Loucy (cell line): ENCODE data around the gene TMEM179.

Source experiments
- H2AFZ ChIP-seq: fragments of 200-600 bp; sonication (generic); 2 replicates; pipeline ENCODE4 v1.6.0; 2016; ENCODE audit warnings: antibody characterized with exemption, mild to moderate bottlenecking, low read length, moderate library complexity
- H3F3A ChIP-seq: fragments of 200-600 bp; 2 replicates; pipeline ENCODE4 v1.6.0; 2016; ENCODE audit warnings: antibody characterized with exemption, low read depth, mild to moderate bottlenecking
- H3K27me3 ChIP-seq: fragments of 200-600 bp; sonication (generic); 2 replicates; pipeline ENCODE4 v1.6.1; 2014; ENCODE audit warnings: low read length, mild to moderate bottlenecking; ENCODE audit not compliant: insufficient read depth, poor library complexity, severe bottlenecking
- H3K36me3 ChIP-seq: fragments of 200-600 bp; sonication (generic); 2 replicates; pipeline ENCODE4 v1.6.1; 2016; ENCODE audit warnings: low read length; ENCODE audit not compliant: insufficient read depth
- H3K4me1 ChIP-seq: fragments of 200-600 bp; sonication (generic); 2 replicates; pipeline ENCODE4 v1.5.1; 2014; ENCODE audit warnings: low read length, mild to moderate bottlenecking; ENCODE audit not compliant: insufficient read depth, poor library complexity, severe bottlenecking
- H3K4me2 ChIP-seq: fragments of 200-600 bp; sonication (generic); 2 replicates; pipeline ENCODE4 v1.6.0; 2014; ENCODE audit warnings: antibody characterized with exemption, low read length, low read depth, mild to moderate bottlenecking; ENCODE audit not compliant: poor library complexity, severe bottlenecking
- H3K4me3 ChIP-seq: fragments of 200-600 bp; sonication (generic); 2 replicates; pipeline ENCODE4 v1.5.1; 2014; ENCODE audit warnings: low read length, mild to moderate bottlenecking, mixed read lengths; ENCODE audit not compliant: poor library complexity, severe bottlenecking
- H3K79me2 ChIP-seq: fragments of 200-600 bp; sonication (generic); 2 replicates; pipeline ENCODE4 v1.6.1; 2014; ENCODE audit warnings: low read length; ENCODE audit not compliant: insufficient read depth
- H3K9ac ChIP-seq: fragments of 200-600 bp; sonication (generic); 2 replicates; pipeline ENCODE4 v1.6.0; 2014; ENCODE audit warnings: mild to moderate bottlenecking, low read depth, low read length, moderate library complexity; ENCODE audit not compliant: poor library complexity, severe bottlenecking
- H3K9me2 ChIP-seq: fragments of 200-600 bp; sonication (generic); replicated peaks from 2 replicates; pipeline ENCODE4 v1.6.1; 2016; ENCODE audit warnings: low read depth, low read length, mixed read lengths
- H3K9me3 ChIP-seq: fragments of 200-600 bp; sonication (generic); 2 replicates; pipeline ENCODE4 v1.6.1; 2014; ENCODE audit warnings: mild to moderate bottlenecking, antibody characterized with exemption, low read length, low read depth; ENCODE audit not compliant: insufficient read depth
- H4K20me1 ChIP-seq: fragments of 200-600 bp; sonication (generic); 2 replicates; pipeline ENCODE4 v1.6.0; 2014; ENCODE audit warnings: antibody characterized with exemption, low read length, mild to moderate bottlenecking; ENCODE audit not compliant: insufficient read depth, poor library complexity, severe bottlenecking
- CTCF ChIP-seq: fragments of 200-600 bp; sonication (generic); conservative IDR thresholded peaks from 2 replicates; pipeline ENCODE4 v1.5.1; 2014; ENCODE audit warnings: mild to moderate bottlenecking, antibody characterized with exemption, low read length
- EZH2phosphoT487 ChIP-seq: fragments of 200-600 bp; IDR thresholded peaks from 2 replicates; pipeline ENCODE4 v1.6.1; 2018; ENCODE audit warnings: antibody characterized with exemption, mild to moderate bottlenecking, moderate library complexity, borderline replicate concordance

The TMEM179 gene

GRCh38 chr14:104568620-104569019 lies 36.0 kb downstream of the TMEM179 start:
- Histone ChIP-seq H3K4me3 (no peak overlapping the region), H3K27me3 (no peaks in the 10 kb centered on the region), H3F3A (no peaks in the 10 kb centered on the region), H3K36me3 (no peaks in the 10 kb centered on the region), H2AFZ (no peak overlapping the region), H3K79me2 (no peaks in the 10 kb centered on the region), H3K9me2 (no peaks in the 10 kb centered on the region), H3K9ac (no peak overlapping the region), H3K4me2 (no peak overlapping the region), H4K20me1 (no peaks in the 10 kb centered on the region), H3K4me1 (peaks cover 4% of the 10 kb centered on the region), H3K9me3 (no peaks in the 10 kb centered on the region)
- no peak for TF ChIP-seq EZH2phosphoT487
- no peak for TF ChIP-seq CTCF

DNA sequence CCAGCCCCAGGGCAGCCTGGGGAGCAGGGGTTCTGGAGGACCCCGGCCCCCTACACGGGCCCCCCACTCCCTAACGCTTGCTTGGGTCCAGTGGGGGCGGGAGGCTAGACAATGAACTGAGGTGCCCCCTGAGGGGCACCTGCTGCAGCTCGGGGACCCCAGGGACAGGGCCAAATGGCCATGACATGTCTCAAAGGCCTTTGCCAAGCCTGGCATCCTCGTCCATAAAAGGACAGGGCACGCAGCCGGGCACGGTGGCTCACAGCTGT lies 36.7 kb downstream of the TMEM179 start:
- Histone ChIP-seq H3K27me3 (no peaks in the 10 kb centered on the region), H4K20me1 (no peaks in the 10 kb centered on the region), H3F3A (no peaks in the 10 kb centered on the region), H3K4me1 (peaks cover 4% of the 10 kb centered on the region), H3K4me2 (no peak overlapping the region), H3K4me3 (no peak overlapping the region), H3K9me2 (no peaks in the 10 kb centered on the region), H2AFZ (no peak overlapping the region), H3K36me3 (no peaks in the 10 kb centered on the region), H3K9ac (no peak overlapping the region), H3K79me2 (no peaks in the 10 kb centered on the region), H3K9me3 (no peaks in the 10 kb centered on the region)
- TF ChIP-seq CTCF (no peak), EZH2phosphoT487 (no peak)

GRCh38 chr14:104567141-104567956 lies 37.2 kb downstream of the TMEM179 start:
- no peaks in the 10 kb centered on the region for H3K9me3 ChIP-seq
- no peak for TF ChIP-seq EZH2phosphoT487
- TF ChIP-seq CTCF, result no peak
- no peak overlapping the region for H2AFZ ChIP-seq
- no peaks in the 10 kb centered on the region for H3K36me3 ChIP-seq
- no peak overlapping the region for H3K4me3 ChIP-seq
- H3K79me2 ChIP-seq, result no peaks in the 10 kb centered on the region
- peaks cover 4% of the 10 kb centered on the region for H3K4me1 ChIP-seq
- no peaks in the 10 kb centered on the region for H3K9me2 ChIP-seq
- no peak overlapping the region for H3K9ac ChIP-seq
- H3K4me2 ChIP-seq, result no peak overlapping the region
- H4K20me1 ChIP-seq, result no peaks in the 10 kb centered on the region
- H3F3A ChIP-seq, result no peaks in the 10 kb centered on the region
- no peaks in the 10 kb centered on the region for H3K27me3 ChIP-seq
